Thyroid gland (tissue), 4 donors: ENCODE data around the gene PNMA8C. TPM values are rescaled to one million over a fixed set of nuclear protein-coding genes. Genes with fewer than 3 reads are reported as not detected.

ENCODE experiments used
- DNase-seq, 2 donors: peaks; one replicate each; pipeline ENCODE4 v3.0.0-alpha.2; 2019
- H3K27ac ChIP-seq, 3 donors: fragments of 200-600 bp; sonication (generic); 1 replicate in 2 of 3; 2 replicates in 1 of 3; pipeline ENCODE4 v1.5.1; 2016 to 2019; ENCODE audit warnings: mild to moderate bottlenecking in 1 of 3, moderate library complexity in 1 of 3
- H3K27me3 ChIP-seq: fragments of 200-600 bp; sonication (generic); one replicate; pipeline ENCODE4 v1.5.1; 2019
- H3K36me3 ChIP-seq, 2 donors: fragments of 200-600 bp; sonication (generic); one replicate each; pipeline ENCODE4 v1.5.1; 2016 to 2019
- H3K4me1 ChIP-seq, 2 donors: fragments of 200-600 bp; sonication (generic); one replicate each; pipeline ENCODE4 v1.5.1; 2017 to 2019
- H3K4me3 ChIP-seq, 3 donors: fragments of 200-600 bp; sonication (generic); replicated peaks in 1 of 3; 1 replicate in 2 of 3; 2 replicates in 1 of 3; pipeline ENCODE4 v1.5.1; 2016; ENCODE audit warnings: mild to moderate bottlenecking in 1 of 3
- H3K9me3 ChIP-seq: fragments of 200-600 bp; sonication (generic); one replicate; pipeline ENCODE4 v1.5.1; 2017
- POLR2A ChIP-seq, 2 donors: fragments of 450-650 bp; IDR thresholded peaks; one replicate each; pipeline ENCODE4 v1.6.1; 2017; ENCODE audit warnings: antibody characterized with exemption in 2 of 2, mild to moderate bottlenecking in 2 of 2, moderate library complexity in 1 of 2
- WGBS, 2 donors: methylation state at CpG; one replicate each; pipeline ENCODE4 v1.1.5; 2017; 5-methylcytosine and 5-hydroxymethylcytosine counted together
- intact Hi-C: fragments of 100-400 bp; cut with DNase I; formaldehyde crosslinking; loops from one replicate; pipeline ENCODE4 v1.15.1; 2023
- total RNA-seq, 4 donors: library from RNA; depleted of rRNA; stranded (reverse); fragments of >200 nt; gene quantifications; one replicate each; pipeline ENCODE4 v1.2.3, GENCODE V29; 2016
- TF ChIP-seq, protein P1 (sequence below), 6 experiments: fragments of 200-600 bp in 3 of 6; fragments of 450-650 bp in 3 of 6; sonication (generic) in 3 of 6; IDR thresholded peaks; one replicate each; pipeline ENCODE4 v1.5.1; 2016 to 2019; ENCODE audit warnings: antibody characterized with exemption in 6 of 6, mild to moderate bottlenecking in 2 of 6, inconsistent platforms in 1 of 6, moderate library complexity in 1 of 6

PNMA8C gene
- total RNA-seq, 4 donors from 2014 or later = 0.11 TPM; not detected in 3

DNA sequence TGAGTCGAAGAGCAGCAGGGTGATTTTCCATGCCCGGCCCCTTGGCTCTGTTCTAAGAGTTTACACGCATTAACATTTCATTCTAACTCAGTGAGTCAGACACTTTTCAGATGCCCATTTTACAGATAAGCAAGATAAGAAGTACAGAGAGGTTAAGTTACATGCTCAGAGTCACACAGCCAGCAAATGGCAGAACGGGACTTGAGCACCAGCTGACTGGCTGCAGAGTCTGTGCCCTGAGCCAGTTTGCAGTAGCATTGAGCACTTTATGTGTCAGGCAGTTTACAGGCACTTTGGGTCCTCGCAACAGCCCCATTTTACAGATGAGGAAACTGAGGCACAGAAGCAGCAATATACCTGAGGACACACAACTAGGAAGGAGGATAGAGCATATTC is 34.3 kb downstream of the PNMA8C start:
- WGBS, 2 donors = 94 to 99% methylated on average over 5 of the region's 5 CpGs
- Histone ChIP-seq H3K27me3 (no peaks in the 10 kb centered on the region), H3K36me3 (peaks cover 13 to 18% of the 10 kb centered on the region in 2 donors), H3K4me1 (no peaks in the 10 kb centered on the region), H3K27ac (no peak overlapping the region), H3K9me3 (no peaks in the 10 kb centered on the region), H3K4me3 (no peak overlapping the region)
- no peak for DNase-seq
- intact Hi-C loops = loop anchor here (10.0 kb wide), 1 partner anchor 110 kb away; no protein-coding TSS in a partner anchor
- TF ChIP-seq, protein P1, sequence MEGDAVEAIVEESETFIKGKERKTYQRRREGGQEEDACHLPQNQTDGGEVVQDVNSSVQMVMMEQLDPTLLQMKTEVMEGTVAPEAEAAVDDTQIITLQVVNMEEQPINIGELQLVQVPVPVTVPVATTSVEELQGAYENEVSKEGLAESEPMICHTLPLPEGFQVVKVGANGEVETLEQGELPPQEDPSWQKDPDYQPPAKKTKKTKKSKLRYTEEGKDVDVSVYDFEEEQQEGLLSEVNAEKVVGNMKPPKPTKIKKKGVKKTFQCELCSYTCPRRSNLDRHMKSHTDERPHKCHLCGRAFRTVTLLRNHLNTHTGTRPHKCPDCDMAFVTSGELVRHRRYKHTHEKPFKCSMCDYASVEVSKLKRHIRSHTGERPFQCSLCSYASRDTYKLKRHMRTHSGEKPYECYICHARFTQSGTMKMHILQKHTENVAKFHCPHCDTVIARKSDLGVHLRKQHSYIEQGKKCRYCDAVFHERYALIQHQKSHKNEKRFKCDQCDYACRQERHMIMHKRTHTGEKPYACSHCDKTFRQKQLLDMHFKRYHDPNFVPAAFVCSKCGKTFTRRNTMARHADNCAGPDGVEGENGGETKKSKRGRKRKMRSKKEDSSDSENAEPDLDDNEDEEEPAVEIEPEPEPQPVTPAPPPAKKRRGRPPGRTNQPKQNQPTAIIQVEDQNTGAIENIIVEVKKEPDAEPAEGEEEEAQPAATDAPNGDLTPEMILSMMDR (IDR thresholded peaks at IDR 0.05) = no peak
- TF ChIP-seq POLR2A (IDR thresholded peaks at IDR 0.05) = no peak

DNA sequence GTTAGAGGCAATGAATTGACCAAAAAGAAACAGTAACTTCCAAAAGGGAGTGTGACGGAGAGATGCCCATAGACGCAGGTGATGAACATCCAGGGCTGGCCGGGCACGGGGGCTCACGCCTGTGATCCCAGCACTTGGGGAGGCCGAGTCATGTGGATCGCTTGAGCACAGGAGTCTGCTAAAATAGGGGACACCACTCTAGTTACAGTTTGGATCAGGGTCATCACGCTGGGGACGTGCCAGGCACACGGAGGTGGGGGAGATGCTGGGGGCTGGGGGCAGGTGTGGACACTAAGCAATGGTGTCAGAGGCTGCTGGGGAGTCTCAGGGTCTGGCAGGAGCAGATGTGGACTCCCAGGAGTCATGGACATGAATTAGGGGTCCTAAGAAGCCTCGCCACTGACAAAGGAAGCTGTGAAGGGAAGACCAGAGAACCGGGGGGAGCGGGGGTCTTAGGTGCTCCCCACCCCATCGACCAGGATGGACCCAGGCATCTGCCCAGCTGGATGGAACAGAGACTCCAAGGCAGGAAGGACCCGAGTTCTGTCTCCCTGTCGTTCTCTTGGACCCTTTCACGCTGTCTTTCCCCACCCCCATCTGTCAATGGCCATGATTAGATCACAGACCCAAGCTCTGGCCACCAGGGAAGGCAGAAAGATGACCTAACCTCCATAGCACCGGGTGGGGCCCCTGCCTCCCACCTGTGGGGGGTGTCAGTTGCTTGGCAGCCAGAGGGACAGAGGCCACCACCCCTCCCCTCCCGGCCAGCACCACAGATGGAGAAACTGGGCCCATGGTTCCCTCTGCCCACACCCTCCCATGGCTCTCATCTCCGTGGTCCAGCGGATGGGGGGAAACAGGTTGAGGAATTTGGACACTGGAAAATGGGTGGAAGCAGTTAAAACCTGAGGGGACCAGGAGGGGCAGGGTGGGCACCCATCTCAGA is 35.0 kb downstream of the PNMA8C start:
- no peak for TF ChIP-seq POLR2A (IDR thresholded peaks at IDR 0.05)
- TF ChIP-seq, protein P1 (IDR thresholded peaks at IDR 0.05) = no peak
- no peak overlapping the region for H3K27ac ChIP-seq
- H3K36me3 ChIP-seq = peaks cover 17 to 24% of the 10 kb centered on the region in 2 donors
- no peak overlapping the region for H3K4me3 ChIP-seq
- H3K27me3 ChIP-seq = no peaks in the 10 kb centered on the region
- no peaks in the 10 kb centered on the region for H3K9me3 ChIP-seq
- intact Hi-C loops = loop anchor here (10.0 kb wide), 1 partner anchor 109 kb away; no protein-coding TSS in a partner anchor
- 76 to 86% methylated on average over 20 to 21 of the region's 21 CpGs for WGBS, 2 donors
- no peak for DNase-seq
- H3K4me1 ChIP-seq = no peaks in the 10 kb centered on the region

DNA sequence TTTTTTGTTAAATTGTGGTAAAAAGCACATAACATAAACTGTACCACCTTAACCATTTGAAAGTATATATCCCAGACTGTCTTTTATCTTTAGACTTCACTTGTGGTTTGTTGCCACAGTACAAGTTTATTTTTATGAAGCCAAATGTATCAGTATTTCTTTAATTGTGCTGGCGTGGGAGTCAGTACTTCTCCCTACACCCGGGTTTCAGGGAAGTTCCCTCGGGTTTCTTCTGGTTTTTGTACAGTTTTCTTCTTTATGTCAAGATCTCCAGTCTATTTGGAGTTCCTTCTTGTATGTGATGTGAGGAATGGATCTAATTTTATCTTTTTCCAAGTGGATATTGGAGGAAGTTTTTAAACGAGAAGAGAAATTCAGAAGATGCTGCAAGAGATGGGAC is 35.9 kb downstream of the PNMA8C start:
- DNase-seq = no peak
- no peaks in the 10 kb centered on the region for H3K27me3 ChIP-seq
- no peak overlapping the region for H3K4me3 ChIP-seq
- H3K36me3 ChIP-seq = peaks cover 25 to 32% of the 10 kb centered on the region in 2 donors
- no peaks in the 10 kb centered on the region for H3K9me3 ChIP-seq
- intact Hi-C loops = loop anchor here (10.0 kb wide), 1 partner anchor 108 kb away; no protein-coding TSS in a partner anchor
- H3K4me1 ChIP-seq = no peaks in the 10 kb centered on the region
- WGBS, 2 donors = 68 to 85% methylated on average over 4 of the region's 4 CpGs
- TF ChIP-seq, protein P1 (IDR thresholded peaks at IDR 0.05) = no peak
- TF ChIP-seq POLR2A (IDR thresholded peaks at IDR 0.05) = no peak
- no peak overlapping the region for H3K27ac ChIP-seq

DNA sequence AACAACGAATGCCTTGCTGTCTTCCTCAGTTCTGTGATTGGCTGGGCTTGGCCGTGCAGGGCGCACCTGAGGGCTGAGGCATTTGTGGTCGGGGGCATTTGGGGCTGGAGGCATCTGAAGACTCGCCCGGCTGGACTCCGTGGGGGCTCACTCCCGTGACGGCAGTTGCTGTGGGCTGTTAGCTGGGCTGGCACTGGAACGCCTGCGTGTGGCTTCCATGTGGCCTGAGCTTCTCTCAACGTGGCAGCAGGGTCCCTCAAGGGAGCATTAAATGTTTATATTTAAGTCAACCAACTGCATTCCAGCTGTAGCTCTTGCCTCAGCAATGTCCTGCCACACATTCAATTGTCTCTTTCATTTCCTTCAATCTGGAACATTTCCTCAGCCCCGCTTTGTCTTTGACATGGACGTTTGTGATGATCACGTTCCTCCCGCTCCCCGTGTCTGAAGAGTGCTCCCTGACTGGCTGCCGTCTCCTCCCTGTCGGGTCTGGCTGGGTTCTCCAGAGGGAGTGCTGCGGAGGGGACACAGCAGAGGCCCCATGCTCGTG is 36.4 kb downstream of the PNMA8C start:
- TF ChIP-seq, protein P1 (IDR thresholded peaks at IDR 0.05) = no peak
- no peaks in the 10 kb centered on the region for H3K9me3 ChIP-seq
- DNase-seq = no peak
- H3K27me3 ChIP-seq = no peaks in the 10 kb centered on the region
- peaks cover 30 to 36% of the 10 kb centered on the region in 2 donors for H3K36me3 ChIP-seq
- no peaks in the 10 kb centered on the region for H3K4me1 ChIP-seq
- 69 to 73% methylated on average over 19 to 20 of the region's 21 CpGs for WGBS, 2 donors
- no peak overlapping the region for H3K27ac ChIP-seq
- intact Hi-C loops = loop anchor here (10.0 kb wide), 1 partner anchor 108 kb away; no protein-coding TSS in a partner anchor
- H3K4me3 ChIP-seq = no peak overlapping the region
